GM21423 (cell line): ENCODE results near the gene ZNF169.
"Not testable (repeated sequence)": the region's sequence is repeated elsewhere in the genome, so short reads cannot be mapped to it uniquely, and the experiment has no call there.

Experiments used
- ATAC-seq: cut with Tn5 transposase; IDR thresholded peaks from one replicate; pipeline ENCODE4 v1.9.1; 2021; ENCODE audit warnings: mild to moderate bottlenecking, moderate library complexity; ENCODE audit not compliant: unreplicated experiment

Gene ZNF169

GRCh38 chr9:94286116-94286515, 27.0 kb downstream of the ZNF169 start:
- ATAC-seq: no peak

GRCh38 chr9:94287877-94288513, 28.9 kb downstream of the ZNF169 start:
- no peak for ATAC-seq

- no peak for ATAC-seq
These were observed 30.6 kb downstream of the ZNF169 start for GRCh38 chr9:94289691-94290090.

- no peak for ATAC-seq
These were observed 40.0 kb downstream of the ZNF169 start for GRCh38 chr9:94298949-94299599.

- ATAC-seq: no peak
These were observed 41.6 kb downstream of the ZNF169 start for GRCh38 chr9:94300470-94301301.

GRCh38 chr9:94301583-94301982, 42.5 kb downstream of the ZNF169 start:
- ATAC-seq: no peak

- no peak for ATAC-seq
These were observed 43.3 kb downstream of the ZNF169 start for GRCh38 chr9:94302426-94302825.

GRCh38 chr9:94303321-94303720, 44.2 kb downstream of the ZNF169 start:
- no peak for ATAC-seq

- not testable (repeated sequence) for ATAC-seq
These were observed 56.2 kb downstream of the ZNF169 start for GRCh38 chr9:94315034-94315984.

GRCh38 chr9:94316236-94316635, 57.1 kb downstream of the ZNF169 start:
- ATAC-seq: not testable (repeated sequence)

GRCh38 chr9:94317949-94318657, 59.0 kb downstream of the ZNF169 start:
- ATAC-seq: not testable (repeated sequence)

GRCh38 chr9:94322342-94322940, 63.3 kb downstream of the ZNF169 start:
- ATAC-seq: not testable (repeated sequence)

- ATAC-seq: not testable (repeated sequence)
These were observed 64.2 kb downstream of the ZNF169 start for GRCh38 chr9:94323153-94323798.

GRCh38 chr9:94325583-94325982, 66.5 kb downstream of the ZNF169 start:
- not testable (repeated sequence) for ATAC-seq

- not testable (repeated sequence) for ATAC-seq
These were observed 69.4 kb downstream of the ZNF169 start, which contains the start of gene NUTM2F for GRCh38 chr9:94328544-94328943. Gene NUTM2F, minus strand, starts transcription at chr9:94328644. Its CDS starts 21 bp downstream, at chr9:94328623.

- ATAC-seq: not testable (repeated sequence)
These were observed 77.3 kb downstream of the ZNF169 start for GRCh38 chr9:94336445-94336844.

GRCh38 chr9:94338723-94339122, 79.6 kb downstream of the ZNF169 start:
- ATAC-seq: not testable (repeated sequence)

GRCh38 chr9:94339657-94340056, 80.6 kb downstream of the ZNF169 start:
- not testable (repeated sequence) for ATAC-seq

- not testable (repeated sequence) for ATAC-seq
These were observed 81.7 kb downstream of the ZNF169 start for GRCh38 chr9:94340750-94341149.
